GM19043 (cell line): Measurements from ENCODE around the gene ARAF.

ENCODE experiments used
- ATAC-seq: cut with Tn5 transposase; IDR thresholded peaks from one replicate; pipeline ENCODE4 v1.9.1; 2021; ENCODE audit warnings: low read depth; ENCODE audit not compliant: unreplicated experiment

The ARAF gene

DNA sequence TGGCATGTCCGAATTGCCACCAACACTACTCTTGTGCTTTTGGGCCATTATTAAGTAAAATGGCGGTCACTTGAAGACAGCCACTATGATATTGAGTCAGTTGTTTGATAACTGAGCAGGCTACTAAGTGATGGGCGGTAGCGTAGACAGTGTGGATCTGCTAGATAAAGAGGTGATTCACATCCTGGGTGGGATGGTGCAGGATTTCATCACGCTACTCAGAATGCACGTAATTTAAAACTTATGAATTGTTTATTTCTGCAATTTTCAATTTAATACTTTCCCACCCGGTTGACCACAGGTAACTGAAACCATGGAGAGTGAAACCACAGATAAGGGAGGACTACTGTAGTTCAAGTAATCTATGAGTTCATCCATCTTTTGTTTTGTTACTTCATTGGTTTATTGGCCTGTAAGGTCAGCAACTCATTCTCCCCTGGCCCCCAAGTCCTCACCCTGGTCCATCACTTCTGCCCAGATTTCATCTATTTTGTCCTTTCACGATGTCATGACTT lies 2.9 kb downstream of the ARAF start:
- ATAC-seq, result no peak

DNA sequence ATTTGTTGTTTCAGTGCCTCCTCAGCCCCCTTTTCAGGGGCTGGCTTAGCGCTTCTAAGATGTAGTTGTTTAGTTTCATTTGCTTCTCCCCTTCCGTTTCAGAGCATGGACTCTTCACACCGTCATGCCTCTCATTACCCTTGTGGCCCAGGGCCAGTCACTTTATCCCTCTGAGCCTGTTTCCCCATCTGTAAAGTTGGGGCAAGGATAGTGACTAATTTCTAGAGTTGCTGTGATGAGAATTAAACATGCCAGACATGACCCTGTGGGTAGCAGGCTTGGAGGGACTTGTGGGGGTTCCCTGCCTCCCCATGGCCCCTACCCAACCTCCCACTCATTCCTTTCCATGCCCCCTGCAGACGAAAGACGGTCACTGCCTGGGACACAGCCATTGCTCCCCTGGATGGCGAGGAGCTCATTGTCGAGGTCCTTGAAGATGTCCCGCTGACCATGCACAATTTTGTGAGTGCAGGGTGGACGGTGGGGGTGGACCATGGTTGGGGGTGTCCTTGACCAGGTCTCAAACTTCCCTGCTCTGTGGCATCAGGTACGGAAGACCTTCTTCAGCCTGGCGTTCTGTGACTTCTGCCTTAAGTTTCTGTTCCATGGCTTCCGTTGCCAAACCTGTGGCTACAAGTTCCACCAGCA lies 3.6 kb downstream of the ARAF start:
- no peak for ATAC-seq

DNA sequence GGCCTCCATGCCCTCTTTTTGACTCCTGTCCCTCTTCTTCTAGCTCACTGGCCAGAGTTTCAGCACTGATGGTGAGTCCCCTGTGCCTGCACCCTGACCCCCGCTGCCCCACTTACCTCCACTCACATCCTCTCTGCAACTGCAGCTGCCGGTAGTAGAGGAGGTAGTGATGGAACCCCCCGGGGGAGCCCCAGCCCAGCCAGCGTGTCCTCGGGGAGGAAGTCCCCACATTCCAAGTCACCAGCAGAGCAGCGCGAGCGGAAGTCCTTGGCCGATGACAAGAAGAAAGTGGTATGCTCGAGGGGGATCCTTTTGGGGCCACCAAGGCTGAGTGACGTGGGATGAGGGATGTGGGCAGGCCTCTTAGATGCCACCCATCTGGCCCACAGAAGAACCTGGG lies 5.8 kb downstream of the ARAF start:
- ATAC-seq, result no peak

DNA sequence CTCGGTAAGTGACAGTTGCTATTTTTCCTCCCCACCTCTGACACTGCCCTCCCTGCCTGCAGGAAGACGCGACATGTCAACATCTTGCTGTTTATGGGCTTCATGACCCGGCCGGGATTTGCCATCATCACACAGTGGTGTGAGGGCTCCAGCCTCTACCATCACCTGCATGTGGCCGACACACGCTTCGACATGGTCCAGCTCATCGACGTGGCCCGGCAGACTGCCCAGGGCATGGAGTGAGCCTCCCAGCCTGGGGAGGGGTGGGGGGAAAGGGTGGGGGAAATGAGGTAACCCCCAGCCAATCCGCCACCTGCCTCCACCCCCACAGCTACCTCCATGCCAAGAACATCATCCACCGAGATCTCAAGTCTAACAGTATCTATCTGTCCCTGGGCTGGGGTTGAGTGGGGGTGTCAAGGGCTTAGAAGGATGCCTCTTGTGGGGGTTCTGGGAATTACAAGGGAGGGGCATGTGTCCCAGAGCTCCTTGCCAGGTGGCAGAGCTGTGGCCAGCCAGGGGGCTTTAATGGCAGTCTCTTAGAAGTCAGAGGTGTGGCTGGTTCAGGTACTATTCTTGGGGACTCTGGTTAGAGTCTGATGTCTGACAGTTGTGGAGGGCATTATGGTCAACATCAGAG lies 7.8 kb downstream of the ARAF start:
- no peak for ATAC-seq

DNA sequence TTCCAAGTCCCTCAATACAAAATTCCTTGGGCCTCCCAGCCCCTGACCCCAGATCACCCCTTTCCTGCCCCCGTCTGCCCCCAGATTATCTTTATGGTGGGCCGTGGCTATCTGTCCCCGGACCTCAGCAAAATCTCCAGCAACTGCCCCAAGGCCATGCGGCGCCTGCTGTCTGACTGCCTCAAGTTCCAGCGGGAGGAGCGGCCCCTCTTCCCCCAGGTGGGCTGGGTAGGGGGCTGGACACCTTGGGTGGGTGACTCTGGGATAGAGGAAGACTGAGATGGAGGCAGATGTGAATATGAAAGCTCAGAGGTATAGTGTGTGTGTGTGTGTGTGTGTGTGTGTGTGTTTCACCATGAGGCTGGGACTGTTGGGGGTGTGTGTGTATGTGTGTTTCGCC lies 9.8 kb downstream of the ARAF start:
- no peak for ATAC-seq

DNA sequence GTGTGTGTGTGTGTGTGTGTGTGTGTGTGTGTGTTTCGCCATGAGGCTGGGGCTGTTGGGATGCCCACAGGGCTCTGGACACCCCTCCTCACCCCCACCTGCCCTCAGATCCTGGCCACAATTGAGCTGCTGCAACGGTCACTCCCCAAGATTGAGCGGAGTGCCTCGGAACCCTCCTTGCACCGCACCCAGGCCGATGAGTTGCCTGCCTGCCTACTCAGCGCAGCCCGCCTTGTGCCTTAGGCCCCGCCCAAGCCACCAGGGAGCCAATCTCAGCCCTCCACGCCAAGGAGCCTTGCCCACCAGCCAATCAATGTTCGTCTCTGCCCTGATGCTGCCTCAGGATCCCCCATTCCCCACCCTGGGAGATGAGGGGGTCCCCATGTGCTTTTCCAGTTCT lies 10.2 kb downstream of the ARAF start:
- ATAC-seq, result no peak

DNA sequence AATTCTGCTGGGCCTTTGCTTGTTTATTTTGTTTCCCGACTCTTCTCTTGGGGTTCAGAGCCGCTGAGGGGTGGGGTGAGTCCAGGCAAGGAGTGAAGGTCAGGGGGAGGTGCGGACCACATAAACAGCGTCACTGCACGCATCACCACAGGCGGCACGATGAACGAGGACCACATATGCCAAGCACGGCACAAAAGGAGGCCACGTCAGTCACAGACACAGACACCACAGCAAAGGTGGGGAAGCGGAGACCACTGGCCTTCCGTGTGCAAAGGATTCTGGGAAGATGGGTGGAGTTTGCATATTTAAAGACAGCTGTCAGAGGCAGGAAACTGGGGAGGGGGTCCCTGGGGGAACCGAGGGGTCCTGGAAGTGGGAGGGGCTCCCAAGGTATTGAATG lies 10.9 kb downstream of the ARAF start:
- ATAC-seq, result no peak

DNA sequence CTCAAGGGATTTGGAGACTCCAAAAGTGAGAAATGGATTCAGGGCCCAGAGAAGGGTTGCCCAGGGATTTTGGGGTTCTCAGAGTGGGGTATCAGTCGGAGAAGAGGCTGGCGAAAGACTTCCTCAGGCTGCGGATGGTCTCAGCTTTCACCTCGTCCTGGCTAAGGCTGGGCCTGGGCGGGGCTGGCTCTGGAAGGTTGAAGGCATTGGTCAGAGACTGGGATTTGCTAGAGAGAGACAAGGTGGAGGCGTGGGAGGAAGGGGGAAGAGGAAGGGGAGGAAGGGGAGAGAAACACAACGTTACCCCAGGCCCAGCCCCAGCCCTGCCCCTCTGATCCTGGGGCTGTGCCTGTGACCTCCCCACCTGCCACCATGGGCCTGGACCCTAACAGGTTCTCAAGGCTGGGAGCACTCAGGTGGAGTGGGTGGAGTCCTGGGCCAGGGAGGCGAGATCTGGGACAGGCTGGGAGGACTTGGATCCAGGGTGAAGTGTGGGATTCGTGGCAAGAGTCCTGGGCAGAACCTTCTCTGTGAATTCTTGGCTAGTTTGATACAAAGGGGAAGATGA lies 11.9 kb downstream of the ARAF start:
- no peak for ATAC-seq

DNA sequence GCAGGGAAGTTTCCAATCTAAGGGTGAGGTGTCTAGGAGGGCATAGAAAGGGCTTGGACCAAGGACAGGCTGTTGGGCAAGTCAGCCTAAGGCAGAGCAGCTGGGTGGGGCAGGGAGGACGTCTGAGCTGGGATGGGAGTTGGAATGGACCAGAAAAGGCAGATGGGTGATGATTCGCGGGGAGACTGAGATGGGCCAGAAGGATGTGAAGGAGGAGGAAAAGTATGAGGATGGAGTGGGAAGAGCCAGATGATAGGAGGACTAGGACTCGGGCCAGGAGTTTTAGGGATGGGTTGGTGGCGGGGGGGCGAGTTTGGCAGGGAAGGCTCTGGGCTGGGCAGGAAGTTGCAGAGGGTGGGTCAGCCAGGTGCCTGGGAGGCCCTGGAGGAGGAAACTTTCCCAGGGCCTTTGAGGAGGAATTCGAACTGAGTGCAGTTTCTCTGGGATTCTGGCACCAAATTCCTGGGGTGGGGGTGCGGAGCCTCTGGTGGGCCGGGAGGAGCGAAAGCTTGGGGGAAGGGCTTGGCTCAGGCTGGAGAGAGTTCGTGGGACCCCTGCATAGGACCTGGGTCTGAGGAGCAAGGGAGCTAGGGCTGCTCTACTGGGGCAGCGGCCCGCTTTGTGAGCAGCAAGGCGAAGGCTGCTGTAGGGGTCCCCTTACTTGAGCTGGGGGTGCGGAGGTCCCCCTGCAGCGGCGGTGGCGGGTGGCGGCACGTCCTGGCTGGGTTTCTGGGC lies 12.5 kb downstream of the ARAF start:
- no peak for ATAC-seq

DNA sequence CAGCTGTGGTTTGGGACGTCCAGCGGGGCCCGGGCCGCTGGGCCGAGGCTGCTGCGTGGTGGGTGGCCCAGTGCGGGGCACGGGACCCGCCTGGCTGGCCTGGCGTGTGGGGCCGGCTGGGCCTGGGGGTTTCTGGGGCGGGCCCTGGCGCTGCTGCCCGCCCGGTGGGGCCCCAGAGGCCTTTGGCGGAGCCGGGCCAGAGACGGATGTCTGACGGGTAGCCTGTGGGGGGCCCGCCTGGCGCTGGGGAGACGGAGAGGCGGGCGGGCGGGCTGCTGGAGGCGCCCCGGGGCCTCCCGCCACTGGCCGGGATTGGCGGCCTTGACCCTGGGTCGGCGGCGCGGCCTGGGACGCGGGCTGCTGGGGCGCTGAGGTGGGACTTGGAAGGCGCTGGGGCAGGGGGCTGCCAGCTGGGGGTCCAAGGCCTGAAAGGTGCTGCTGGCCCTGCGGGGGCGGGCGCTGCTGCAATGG lies 13.1 kb downstream of the ARAF start:
- no peak for ATAC-seq

DNA sequence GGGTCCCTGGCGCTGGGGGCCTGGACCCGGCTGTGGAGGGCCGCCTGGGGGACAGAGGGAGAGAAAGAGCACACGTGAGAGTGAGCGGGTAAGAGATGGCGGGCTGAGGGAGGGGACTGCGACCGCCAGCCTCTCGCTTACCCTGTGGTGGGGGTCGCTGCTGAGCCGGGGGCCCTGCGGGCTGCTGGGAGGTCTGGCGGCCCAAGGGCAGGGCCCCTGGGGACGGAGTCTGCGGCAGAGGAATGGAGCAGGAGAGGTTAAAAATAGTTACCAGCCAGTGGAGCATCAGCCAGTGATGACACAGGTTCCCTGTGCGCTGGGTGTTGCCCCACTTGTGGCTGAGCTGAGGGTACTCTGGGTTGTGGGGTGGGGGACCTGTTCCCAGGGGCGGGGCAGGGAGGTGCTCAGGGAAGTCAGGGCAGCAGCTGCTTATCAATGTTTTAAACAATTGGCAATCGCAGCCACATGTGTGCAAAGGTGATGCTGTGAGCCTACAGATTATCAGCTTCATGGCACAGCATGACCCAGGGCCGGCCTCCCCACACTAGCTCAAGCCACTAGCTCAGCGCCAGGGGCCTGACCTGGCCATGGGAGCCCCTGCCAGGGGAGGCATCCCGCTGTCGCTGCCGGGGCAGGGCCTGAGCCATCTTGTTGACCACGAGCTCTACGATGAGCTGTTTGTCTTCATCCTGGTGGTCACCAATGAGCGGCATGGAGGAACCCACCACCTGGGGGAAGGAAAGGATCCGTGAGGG lies 13.7 kb downstream of the ARAF start:
- no peak for ATAC-seq

DNA sequence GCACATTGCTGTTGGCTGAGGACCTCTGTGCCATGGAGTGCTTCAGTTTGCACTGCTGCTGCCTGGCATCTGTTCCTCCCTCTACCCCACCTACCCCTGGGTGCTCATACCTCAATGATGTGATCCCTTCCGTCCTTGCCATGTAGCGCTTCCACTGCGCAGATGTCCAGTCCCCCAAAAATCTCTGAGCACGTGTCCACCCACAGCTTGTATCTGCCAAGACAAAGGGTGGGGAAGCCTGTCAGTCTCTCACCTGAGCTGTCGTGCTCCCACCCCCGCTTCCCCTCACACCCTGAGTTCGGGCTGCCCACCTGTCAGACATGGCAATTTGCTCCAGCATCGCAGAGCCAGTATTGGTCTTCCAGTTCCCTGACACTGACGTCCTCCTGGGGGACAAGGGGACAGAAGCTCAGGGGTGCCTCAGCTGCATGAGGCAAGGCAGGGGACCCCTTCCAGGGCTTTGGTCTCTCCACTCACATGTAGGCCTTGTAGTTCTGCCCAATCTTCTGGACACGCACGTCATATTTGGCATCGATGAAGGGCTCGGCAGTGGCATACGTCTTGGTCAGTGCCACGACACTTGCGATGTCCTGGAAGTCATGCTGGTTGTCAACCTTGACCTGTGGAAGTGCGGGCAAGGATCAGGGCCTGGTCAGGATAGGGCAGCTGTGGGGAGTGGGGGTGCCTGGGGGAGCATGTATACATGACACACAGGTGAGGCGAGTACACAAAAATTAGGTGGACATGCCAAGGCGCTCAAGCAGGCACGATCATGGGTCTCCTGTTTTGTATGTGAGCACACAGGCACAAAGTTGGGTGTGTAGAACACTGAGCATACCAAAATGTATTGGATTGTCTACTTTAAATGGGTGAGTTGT lies 15.3 kb downstream of the ARAF start:
- ATAC-seq, result no peak

DNA sequence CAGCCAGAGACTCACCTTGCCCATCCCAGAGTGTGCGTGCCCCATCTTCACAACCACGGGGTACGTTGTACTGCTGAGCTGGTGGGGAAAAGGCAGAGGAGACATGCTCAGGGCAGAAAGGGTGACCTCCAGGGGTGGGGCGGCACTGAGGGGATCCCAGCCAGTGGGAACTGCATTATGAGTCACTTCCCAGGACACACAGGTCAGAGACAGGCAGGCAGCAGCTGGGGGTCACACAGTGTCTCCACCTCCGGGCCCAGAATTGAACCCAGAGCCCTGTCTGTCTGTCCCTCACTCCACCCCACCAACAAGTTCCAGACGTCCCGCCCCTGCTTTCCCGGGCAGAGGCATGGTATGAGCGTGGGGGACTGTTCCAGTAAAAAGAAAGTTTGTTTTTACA lies 16.4 kb downstream of the ARAF start:
- ATAC-seq, result no peak

DNA sequence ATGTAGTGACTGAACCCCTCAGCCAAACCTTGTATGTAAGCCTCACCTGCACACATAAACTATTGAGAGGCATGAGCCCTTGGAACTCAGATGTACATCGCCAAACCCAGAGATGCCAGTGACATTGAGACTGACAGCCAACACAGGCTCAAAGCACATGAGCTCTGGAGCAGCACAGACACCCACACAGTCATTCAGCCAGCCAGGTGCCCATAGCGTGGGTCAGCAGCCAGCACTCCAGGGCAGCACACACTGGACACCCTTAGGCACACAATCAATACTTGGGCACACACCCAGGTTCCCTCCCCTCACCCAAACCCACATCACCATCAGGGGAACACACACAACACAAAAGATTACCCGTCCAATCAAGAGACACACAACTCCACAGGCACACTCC lies 16.9 kb downstream of the ARAF start:
- no peak for ATAC-seq

DNA sequence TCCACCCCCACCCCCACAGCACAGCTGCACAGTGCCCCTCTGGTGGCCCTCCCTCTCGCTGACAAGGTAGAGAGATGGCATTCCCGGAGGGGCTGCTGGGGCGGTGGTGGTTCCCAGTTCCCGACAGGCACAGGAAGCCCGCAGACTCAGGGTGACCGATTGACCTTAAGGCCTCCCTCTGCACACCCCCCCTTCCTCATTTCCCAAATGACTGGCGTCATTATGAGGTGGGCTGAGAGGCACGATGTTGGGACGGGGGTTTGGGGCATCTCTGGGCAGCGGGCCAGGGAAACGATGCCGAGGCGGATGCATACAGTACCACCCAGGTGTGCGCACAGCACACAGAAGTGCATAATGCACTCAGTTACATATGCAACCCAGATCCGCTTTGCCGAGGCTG lies 17.7 kb downstream of the ARAF start:
- no peak for ATAC-seq

DNA sequence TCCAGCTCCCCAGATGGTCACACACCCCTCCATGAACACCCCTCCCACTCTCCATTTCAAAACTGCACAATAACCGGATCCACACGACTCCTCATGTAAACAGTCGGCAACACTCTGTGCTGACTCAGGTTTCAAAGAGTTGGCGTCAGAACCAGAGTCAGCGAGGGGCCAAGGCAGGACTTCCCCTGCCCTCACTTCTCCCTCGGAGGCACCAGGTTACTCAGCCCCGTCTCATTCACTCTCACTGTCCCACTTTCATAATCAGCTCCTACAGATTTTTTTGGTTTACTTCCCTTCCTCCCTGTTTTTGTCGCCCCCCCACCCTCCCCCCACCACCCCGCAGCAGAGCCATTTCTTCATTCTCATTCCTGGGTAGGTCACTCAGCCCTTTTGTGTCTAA lies 18.5 kb downstream of the ARAF start:
- ATAC-seq, result no peak

DNA sequence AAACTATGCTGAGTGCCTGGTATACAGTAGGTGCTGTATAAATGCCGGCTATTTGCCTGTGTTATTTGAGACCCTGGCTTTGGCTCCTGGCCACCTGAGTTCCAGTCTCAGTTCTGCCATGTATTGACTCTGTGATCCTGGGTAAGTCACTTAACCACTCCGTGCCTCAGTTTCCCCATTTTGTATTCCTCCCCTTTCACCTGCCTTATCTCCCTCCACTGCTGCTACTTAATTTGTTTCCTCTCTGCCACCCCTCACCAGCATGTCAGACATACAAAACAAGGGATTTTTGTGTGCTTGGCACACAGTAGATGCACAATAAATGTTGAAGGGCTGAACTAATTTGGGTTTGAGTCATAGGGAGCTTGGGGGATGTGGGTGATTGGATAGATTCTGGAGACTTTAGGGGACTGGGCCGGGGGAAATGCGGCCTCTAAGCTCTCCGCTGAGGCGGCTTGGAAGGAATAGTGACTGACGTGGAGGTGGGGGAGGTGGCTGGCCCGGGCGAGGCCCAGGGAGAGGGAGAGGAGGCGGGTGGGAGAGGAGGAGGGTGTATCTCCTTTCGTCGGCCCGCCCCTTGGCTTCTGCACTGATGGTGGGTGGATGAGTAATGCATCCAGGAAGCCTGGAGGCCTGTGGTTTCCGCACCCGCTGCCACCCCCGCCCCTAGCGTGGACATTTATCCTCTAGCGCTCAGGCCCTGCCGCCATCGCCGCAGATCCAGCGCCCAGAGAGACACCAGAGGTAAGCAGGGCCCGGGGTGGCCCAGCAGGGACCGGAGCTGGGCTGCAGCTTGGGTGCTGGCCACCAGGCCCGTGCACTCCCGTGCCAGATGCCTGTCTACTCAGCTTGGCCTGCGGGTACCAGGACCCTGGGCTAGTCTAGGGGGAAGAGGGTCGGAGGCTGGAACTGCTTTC lies 21.0 kb downstream of the ARAF start, which contains the start of gene TIMP1:
Gene TIMP1, plus strand, starts transcription at position 706 of the 917 bp plus-strand sequence. CDS start 980 bp downstream, outside the sequence.
- peak; percentile 97 for ATAC-seq

DNA sequence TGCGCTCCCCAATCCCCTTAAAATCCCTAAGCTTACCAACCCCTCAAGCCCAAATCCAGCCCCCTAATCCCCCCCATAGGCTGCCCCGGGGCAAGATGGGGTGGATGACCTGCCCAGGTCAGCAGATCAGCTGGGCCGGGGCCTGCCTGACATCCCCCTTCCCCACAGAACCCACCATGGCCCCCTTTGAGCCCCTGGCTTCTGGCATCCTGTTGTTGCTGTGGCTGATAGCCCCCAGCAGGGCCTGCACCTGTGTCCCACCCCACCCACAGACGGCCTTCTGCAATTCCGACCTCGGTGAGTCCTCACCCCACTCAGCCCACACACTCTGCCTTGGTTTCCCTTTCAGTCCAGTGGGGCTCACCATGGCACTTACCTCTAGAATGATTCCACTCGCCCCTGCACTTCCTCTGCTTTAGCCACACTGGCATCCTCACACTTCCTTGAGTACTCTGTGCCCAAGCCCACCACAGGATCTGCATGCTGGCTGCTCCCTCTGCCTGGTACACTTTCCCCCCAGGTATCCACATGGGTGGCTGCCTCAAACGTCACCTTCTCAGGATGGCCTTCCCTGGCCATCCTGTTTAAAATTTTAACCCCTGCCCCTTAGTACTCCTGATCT lies 22.3 kb downstream of the ARAF start:
- ATAC-seq, result no peak
